Gastrocnemius medialis (tissue), 4 donors: ENCODE measurements around the gene HES4.

Experiments used
- POLR2A ChIP-seq, 2 donors: fragments of 450-650 bp; IDR thresholded peaks; one replicate each; pipeline ENCODE4 v1.6.1; 2017; ENCODE audit warnings: antibody characterized with exemption in 2 of 2, mild to moderate bottlenecking in 2 of 2, moderate library complexity in 2 of 2
- TF ChIP-seq, protein P1 (sequence below), 5 experiments: fragments of 450-650 bp in 3 of 5; fragments of 200-600 bp in 2 of 5; sonication (generic) in 2 of 5; IDR thresholded peaks in 4 of 5; conservative IDR thresholded peaks in 1 of 5; 1 replicate in 4 of 5; 2 replicates in 1 of 5; pipeline ENCODE4 v1.5.1; 2016 to 2019; ENCODE audit warnings: antibody characterized with exemption in 5 of 5, mild to moderate bottlenecking in 3 of 5, moderate library complexity in 3 of 5

DNA sequence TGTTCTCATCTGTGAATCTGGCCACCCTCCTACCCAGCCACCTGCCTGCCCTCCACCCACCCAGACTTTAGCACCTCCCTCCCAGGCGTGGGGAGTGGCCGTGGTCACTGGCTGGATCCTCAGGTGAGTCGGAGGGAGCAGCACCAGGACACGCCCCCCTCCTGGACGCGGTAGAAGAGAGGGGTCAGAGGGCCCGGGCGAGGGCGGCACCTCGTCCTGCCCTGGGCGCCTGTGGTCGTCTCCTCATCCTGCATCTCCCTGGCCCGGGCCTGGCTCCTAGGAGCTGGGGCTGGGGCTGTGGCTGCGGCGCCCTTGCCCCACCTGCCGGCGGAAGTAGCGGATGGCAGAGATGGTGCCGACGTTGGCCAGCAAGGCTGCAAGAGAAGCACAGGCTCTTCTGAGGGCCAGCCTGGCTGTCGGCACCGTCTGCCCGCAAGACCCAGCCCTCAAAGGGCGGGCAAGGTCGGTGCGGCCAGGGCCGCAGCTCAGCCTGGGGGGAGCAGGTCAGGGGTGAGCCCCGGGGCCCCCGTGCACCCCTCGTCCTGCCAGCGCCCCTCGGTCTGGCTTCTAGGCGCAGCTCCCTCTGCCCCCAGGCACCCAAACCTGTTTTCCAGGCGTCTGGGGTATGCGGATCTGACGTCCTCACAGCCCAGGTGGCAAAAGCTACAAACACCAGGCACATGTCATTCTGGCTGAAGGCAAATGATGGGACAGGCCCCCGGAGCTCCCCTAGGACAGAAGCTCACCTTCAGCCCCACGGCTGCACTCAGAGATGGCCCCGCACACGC, 23.8 kb downstream of the HES4 start:
- TF ChIP-seq, protein P1, sequence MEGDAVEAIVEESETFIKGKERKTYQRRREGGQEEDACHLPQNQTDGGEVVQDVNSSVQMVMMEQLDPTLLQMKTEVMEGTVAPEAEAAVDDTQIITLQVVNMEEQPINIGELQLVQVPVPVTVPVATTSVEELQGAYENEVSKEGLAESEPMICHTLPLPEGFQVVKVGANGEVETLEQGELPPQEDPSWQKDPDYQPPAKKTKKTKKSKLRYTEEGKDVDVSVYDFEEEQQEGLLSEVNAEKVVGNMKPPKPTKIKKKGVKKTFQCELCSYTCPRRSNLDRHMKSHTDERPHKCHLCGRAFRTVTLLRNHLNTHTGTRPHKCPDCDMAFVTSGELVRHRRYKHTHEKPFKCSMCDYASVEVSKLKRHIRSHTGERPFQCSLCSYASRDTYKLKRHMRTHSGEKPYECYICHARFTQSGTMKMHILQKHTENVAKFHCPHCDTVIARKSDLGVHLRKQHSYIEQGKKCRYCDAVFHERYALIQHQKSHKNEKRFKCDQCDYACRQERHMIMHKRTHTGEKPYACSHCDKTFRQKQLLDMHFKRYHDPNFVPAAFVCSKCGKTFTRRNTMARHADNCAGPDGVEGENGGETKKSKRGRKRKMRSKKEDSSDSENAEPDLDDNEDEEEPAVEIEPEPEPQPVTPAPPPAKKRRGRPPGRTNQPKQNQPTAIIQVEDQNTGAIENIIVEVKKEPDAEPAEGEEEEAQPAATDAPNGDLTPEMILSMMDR (IDR thresholded peaks at IDR 0.05 in 4 of 5, conservative IDR thresholded peaks at IDR 0.05 in 1 of 5) = peak; percentile 49 to 59 (median 56)
- TF ChIP-seq POLR2A (IDR thresholded peaks at IDR 0.05) = peak in 1 of 2 donors; percentile 13
